SU-DHL-6 (cell line): Measurements from ENCODE around the gene DMXL1.

Source experiments
- H2AFZ ChIP-seq: fragments of 200-600 bp; sonication (generic); 2 replicates; pipeline ENCODE4 v1.6.1; 2014; ENCODE audit warnings: low read depth, mild to moderate bottlenecking, moderate library complexity, mixed read lengths, antibody characterized with exemption, low read length; ENCODE audit not compliant: severe bottlenecking
- H3F3A ChIP-seq: fragments of 200-600 bp; shearing (Covaris generic); 2 replicates; pipeline ENCODE4 v1.6.0; 2016; ENCODE audit warnings: antibody characterized with exemption, mild to moderate bottlenecking; ENCODE audit not compliant: insufficient read depth
- H3K27ac ChIP-seq: fragments of 200-600 bp; sonication (generic); 2 replicates; pipeline ENCODE4 v1.5.1; 2016; ENCODE audit warnings: low read depth, mild to moderate bottlenecking, low read length, moderate library complexity, mixed read lengths
- H3K27me3 ChIP-seq: fragments of 200-600 bp; sonication (generic), shearing (Covaris generic); 2 replicates; pipeline ENCODE4 v1.6.0; 2014; ENCODE audit warnings: mild to moderate bottlenecking, low read length
- H3K36me3 ChIP-seq: fragments of 200-600 bp; sonication (generic); 2 replicates; pipeline ENCODE4 v1.6.1; 2014; ENCODE audit warnings: mild to moderate bottlenecking, low read length, mixed read lengths
- H3K4me2 ChIP-seq: fragments of 300-600, 200-600 bp; shearing (Covaris generic), sonication (generic); 2 replicates; pipeline ENCODE4 v1.6.0; 2014; ENCODE audit warnings: low read length, low read depth, mild to moderate bottlenecking; ENCODE audit not compliant: poor library complexity, severe bottlenecking
- H3K4me3 ChIP-seq: fragments of 200-600 bp; sonication (generic); 2 replicates; pipeline ENCODE4 v1.5.1; 2014; ENCODE audit warnings: antibody characterized with exemption, low read length, mild to moderate bottlenecking, mixed read lengths; ENCODE audit not compliant: insufficient read depth, poor library complexity, severe bottlenecking
- H3K79me2 ChIP-seq: fragments of 200-600 bp; sonication (generic); 2 replicates; pipeline ENCODE4 v1.6.1; 2014; ENCODE audit warnings: mild to moderate bottlenecking, low read length, moderate library complexity; ENCODE audit not compliant: insufficient read depth
- H3K9ac ChIP-seq: fragments of 200-600 bp; sonication (generic); 2 replicates; pipeline ENCODE4 v1.7.0; 2014; ENCODE audit warnings: mild to moderate bottlenecking, low read length
- H3K9me2 ChIP-seq: fragments of 200-600 bp; sonication (generic); replicated peaks from 2 replicates; pipeline ENCODE4 v1.6.1; 2014; ENCODE audit warnings: low read length; ENCODE audit not compliant: insufficient read depth
- H3K9me3 ChIP-seq: fragments of 200-600 bp; sonication (generic); 2 replicates; pipeline ENCODE4 v1.6.1; 2014; ENCODE audit warnings: low read length, mixed read lengths; ENCODE audit not compliant: insufficient read depth
- H4K20me1 ChIP-seq: fragments of 200-600 bp; sonication (generic); 2 replicates; pipeline ENCODE4 v1.6.1; 2014; ENCODE audit warnings: low read depth, mild to moderate bottlenecking, antibody characterized with exemption, low read length, moderate library complexity, mixed read lengths
- CTCF ChIP-seq: fragments of 200-600 bp; sonication (generic); IDR thresholded peaks from one replicate; pipeline ENCODE4 v1.5.1; 2017; ENCODE audit warnings: antibody characterized with exemption, mild to moderate bottlenecking, low read length, moderate library complexity; ENCODE audit not compliant: insufficient read depth, poor library complexity, severe bottlenecking
- EZH2phosphoT487 ChIP-seq: fragments of 200-600 bp; sonication (generic), shearing (Covaris generic); conservative IDR thresholded peaks from 2 replicates; pipeline ENCODE4 v1.6.1; 2018; ENCODE audit warnings: mild to moderate bottlenecking, antibody characterized with exemption, low read length, moderate library complexity, mixed read lengths

DMXL1 gene

GRCh38 chr5:119221330-119221729 lies 150.4 kb downstream of the DMXL1 start:
- Histone ChIP-seq H3K4me2 (no peak overlapping the region), H3K9me3 (no peaks in the 10 kb centered on the region), H3K9ac (no peak overlapping the region), H3K4me3 (no peak overlapping the region), H3K36me3 (peaks cover 72% of the 10 kb centered on the region), H3K27ac (no peak overlapping the region), H3K27me3 (no peaks in the 10 kb centered on the region), H3F3A (peaks cover 18% of the 10 kb centered on the region; the same call in 1 of the 2 replicates), H4K20me1 (no peaks in the 10 kb centered on the region; the same call in 1 of the 2 replicates), H3K79me2 (no peaks in the 10 kb centered on the region), H3K9me2 (no peaks in the 10 kb centered on the region), H2AFZ (no peak overlapping the region)
- TF ChIP-seq EZH2phosphoT487 (no peak), CTCF (no peak)

- Histone ChIP-seq H3K9me3 (no peaks in the 10 kb centered on the region), H3K4me2 (no peak overlapping the region), H3K79me2 (no peaks in the 10 kb centered on the region), H3K27me3 (no peaks in the 10 kb centered on the region), H3F3A (peaks cover 4% of the 10 kb centered on the region; the same call in 1 of the 2 replicates), H3K36me3 (peaks cover 52% of the 10 kb centered on the region), H3K9ac (no peak overlapping the region), H3K4me3 (no peak overlapping the region), H2AFZ (no peak overlapping the region), H3K27ac (no peak overlapping the region; the same call in 1 of the 2 replicates), H4K20me1 (no peaks in the 10 kb centered on the region), H3K9me2 (no peaks in the 10 kb centered on the region)
- TF ChIP-seq CTCF (no peak), EZH2phosphoT487 (no peak)
Observed at GRCh38 chr5:119229950-119230349, 159.1 kb downstream of the DMXL1 start.

- Histone ChIP-seq H4K20me1 (no peaks in the 10 kb centered on the region), H3F3A (peaks cover 24% of the 10 kb centered on the region), H3K9ac (no peak overlapping the region), H3K79me2 (no peaks in the 10 kb centered on the region), H2AFZ (no peak overlapping the region), H3K4me3 (no peak overlapping the region), H3K36me3 (peaks cover 51% of the 10 kb centered on the region), H3K27me3 (no peaks in the 10 kb centered on the region), H3K9me3 (no peaks in the 10 kb centered on the region), H3K9me2 (no peaks in the 10 kb centered on the region), H3K4me2 (no peak overlapping the region), H3K27ac (no peak overlapping the region)
- TF ChIP-seq EZH2phosphoT487 (no peak), CTCF (no peak)
Observed at GRCh38 chr5:119238265-119239118, 167.6 kb downstream of the DMXL1 start.
